Type B pancreatic cell (in vitro differentiated cells): ENCODE data around the gene TCF25. TPM values are rescaled to one million over a fixed set of nuclear protein-coding genes. Genes with fewer than 3 reads are reported as not detected.
A peak's percentile ranks its signal among the peaks of the same experiment; 100 is the strongest.
"Not testable (repeated sequence)": the region's sequence is repeated elsewhere in the genome, so short reads cannot be mapped to it uniquely, and the experiment has no call there.

Experiments
- DNase-seq: peaks from one replicate; pipeline ENCODE4 v3.0.0; 2021; ENCODE audit warnings: mixed read lengths; ENCODE audit not compliant: unreplicated experiment; ENCODE audit errors: extremely low spot score
- H3K27ac Mint-ChIP-seq: 2 replicates; pipeline ENCODE4 v1.8.0; 2021; ENCODE audit warnings: mild to moderate bottlenecking, mixed read lengths
- H3K27me3 Mint-ChIP-seq: 2 replicates; pipeline ENCODE4 v1.8.0; 2021; ENCODE audit warnings: mixed read lengths
- H3K36me3 Mint-ChIP-seq: 2 replicates; pipeline ENCODE4 v1.8.0; 2021; ENCODE audit warnings: mixed read lengths
- H3K4me1 Mint-ChIP-seq: one replicate; pipeline ENCODE4 v1.8.0; 2021; ENCODE audit warnings: mixed read lengths; ENCODE audit not compliant: unreplicated experiment
- H3K4me3 Mint-ChIP-seq: 2 replicates; pipeline ENCODE4 v1.8.0; 2021; ENCODE audit warnings: mild to moderate bottlenecking, mixed read lengths
- H3K9me3 Mint-ChIP-seq: 2 replicates; pipeline ENCODE4 v1.8.0; 2021; ENCODE audit warnings: mixed read lengths
- total RNA-seq: library from RNA; stranded (reverse); gene quantifications from 2 replicates; pipeline ENCODE4 v1.2.1, GENCODE V29; 2021; ENCODE audit warnings: low replicate concordance
- TF ChIP-seq, protein P1 (sequence below): fragments of 200-600 bp; sonication (generic); conservative IDR thresholded peaks from 2 replicates; pipeline ENCODE4 v1.5.0; 2021; ENCODE audit warnings: antibody characterized with exemption, mild to moderate bottlenecking

TCF25 gene
- total RNA-seq, 1 donor from 2014 or later, result 184 TPM

DNA sequence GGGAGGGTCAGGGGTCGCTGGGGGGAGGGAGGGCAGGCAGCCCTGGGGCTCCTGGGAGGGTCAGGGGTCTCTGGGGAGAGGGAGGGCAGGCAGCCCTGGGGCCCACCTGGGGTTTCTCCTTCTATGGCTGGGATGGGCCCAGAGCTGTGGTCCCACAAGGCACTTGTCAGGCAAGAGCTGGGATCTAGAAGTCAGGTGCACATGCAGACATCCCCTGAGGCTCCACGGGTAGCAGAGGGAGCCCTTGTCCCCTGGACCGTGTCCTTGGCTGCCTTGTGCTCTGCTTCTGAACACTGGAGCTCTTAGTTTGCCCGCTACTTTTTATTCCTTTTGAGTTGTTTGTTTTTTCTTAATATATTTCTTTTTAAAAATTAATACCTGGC lies 51.5 kb downstream of the TCF25 start:
- Mint-ChIP-seq H3K4me3 (peak overlapping the region; percentile 83), H3K27ac (peak overlapping the region; percentile 46), H3K9me3 (no peaks in the 10 kb centered on the region), H3K4me1 (no peaks in the 10 kb centered on the region), H3K27me3 (peaks cover 15% of the 10 kb centered on the region), H3K36me3 (no peaks in the 10 kb centered on the region)
- TF ChIP-seq, protein P1, sequence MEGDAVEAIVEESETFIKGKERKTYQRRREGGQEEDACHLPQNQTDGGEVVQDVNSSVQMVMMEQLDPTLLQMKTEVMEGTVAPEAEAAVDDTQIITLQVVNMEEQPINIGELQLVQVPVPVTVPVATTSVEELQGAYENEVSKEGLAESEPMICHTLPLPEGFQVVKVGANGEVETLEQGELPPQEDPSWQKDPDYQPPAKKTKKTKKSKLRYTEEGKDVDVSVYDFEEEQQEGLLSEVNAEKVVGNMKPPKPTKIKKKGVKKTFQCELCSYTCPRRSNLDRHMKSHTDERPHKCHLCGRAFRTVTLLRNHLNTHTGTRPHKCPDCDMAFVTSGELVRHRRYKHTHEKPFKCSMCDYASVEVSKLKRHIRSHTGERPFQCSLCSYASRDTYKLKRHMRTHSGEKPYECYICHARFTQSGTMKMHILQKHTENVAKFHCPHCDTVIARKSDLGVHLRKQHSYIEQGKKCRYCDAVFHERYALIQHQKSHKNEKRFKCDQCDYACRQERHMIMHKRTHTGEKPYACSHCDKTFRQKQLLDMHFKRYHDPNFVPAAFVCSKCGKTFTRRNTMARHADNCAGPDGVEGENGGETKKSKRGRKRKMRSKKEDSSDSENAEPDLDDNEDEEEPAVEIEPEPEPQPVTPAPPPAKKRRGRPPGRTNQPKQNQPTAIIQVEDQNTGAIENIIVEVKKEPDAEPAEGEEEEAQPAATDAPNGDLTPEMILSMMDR, result no peak
- no peak for DNase-seq

- Mint-ChIP-seq H3K27ac (peak overlapping the region; percentile 46), H3K36me3 (no peaks in the 10 kb centered on the region), H3K4me1 (no peaks in the 10 kb centered on the region), H3K4me3 (peak overlapping the region; percentile 83), H3K27me3 (peaks cover 12% of the 10 kb centered on the region), H3K9me3 (no peaks in the 10 kb centered on the region)
- TF ChIP-seq, protein P1, result peak; percentile 51
- DNase-seq, result no peak
These were observed 52.2 kb downstream of the TCF25 start for GRCh38 chr16:89925596-89926079.

DNA sequence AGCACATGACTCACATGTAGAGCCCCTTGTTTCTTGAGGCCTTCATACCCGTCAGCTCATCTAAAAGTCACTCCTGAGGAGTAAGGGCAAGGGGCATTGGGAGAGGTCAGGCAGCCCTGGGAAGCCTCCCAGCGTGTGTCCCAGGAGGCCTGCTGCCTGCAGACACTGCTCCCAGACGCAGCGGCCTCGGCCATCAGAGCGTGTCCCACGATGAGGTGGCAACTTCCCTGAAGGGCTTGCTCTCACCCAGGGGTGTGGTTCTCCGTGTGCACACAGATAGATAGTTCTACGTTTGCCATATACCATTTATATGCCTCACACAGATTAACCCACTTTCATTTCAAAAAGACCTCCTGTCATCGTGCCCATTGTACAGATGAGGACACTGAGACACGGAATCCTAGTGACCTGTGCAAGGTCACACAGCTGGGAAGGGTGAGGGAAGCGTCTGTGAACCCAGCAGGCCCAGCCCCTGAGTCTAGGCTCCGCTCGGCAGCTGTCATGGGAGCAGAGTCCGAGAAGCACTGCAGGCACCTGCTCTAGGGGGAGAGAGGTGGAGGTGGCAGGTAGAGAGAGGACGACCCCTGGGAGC lies 58.0 kb downstream of the TCF25 start:
- Mint-ChIP-seq H3K9me3 (no peaks in the 10 kb centered on the region), H3K27ac (no peak overlapping the region), H3K36me3 (no peaks in the 10 kb centered on the region), H3K4me1 (no peaks in the 10 kb centered on the region), H3K27me3 (no peaks in the 10 kb centered on the region), H3K4me3 (no peak overlapping the region)
- TF ChIP-seq, protein P1, result no peak
- no peak for DNase-seq

DNA sequence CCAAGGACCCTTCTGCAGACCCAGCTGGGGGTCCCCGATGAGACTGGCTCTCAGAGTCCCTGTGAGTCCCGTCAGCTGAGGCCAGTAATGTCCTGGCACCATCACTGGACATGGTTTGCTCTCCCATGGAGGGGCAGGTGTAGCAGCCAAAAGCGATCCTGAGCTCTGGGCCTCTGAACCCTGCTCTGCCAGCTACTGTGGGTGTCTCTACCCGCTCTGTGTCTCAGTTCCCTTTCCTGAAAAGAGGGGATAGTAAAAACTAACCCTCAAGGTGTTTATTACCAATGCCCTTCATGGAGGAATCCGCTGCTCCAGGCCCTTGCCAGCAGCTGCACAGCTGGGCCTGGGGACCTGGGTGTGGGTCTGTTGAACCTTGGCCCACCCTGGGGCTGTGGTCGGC lies 58.6 kb downstream of the TCF25 start:
- H3K4me3 Mint-ChIP-seq, result no peak overlapping the region
- H3K27me3 Mint-ChIP-seq, result no peaks in the 10 kb centered on the region
- no peak for DNase-seq
- H3K9me3 Mint-ChIP-seq, result no peaks in the 10 kb centered on the region
- TF ChIP-seq, protein P1, result no peak
- H3K27ac Mint-ChIP-seq, result no peak overlapping the region
- H3K4me1 Mint-ChIP-seq, result no peaks in the 10 kb centered on the region
- H3K36me3 Mint-ChIP-seq, result no peaks in the 10 kb centered on the region

GRCh38 chr16:89934019-89934418 lies 60.6 kb downstream of the TCF25 start:
- H3K36me3 Mint-ChIP-seq, H3K4me1 Mint-ChIP-seq, DNase-seq: not testable (repeated sequence)

DNA sequence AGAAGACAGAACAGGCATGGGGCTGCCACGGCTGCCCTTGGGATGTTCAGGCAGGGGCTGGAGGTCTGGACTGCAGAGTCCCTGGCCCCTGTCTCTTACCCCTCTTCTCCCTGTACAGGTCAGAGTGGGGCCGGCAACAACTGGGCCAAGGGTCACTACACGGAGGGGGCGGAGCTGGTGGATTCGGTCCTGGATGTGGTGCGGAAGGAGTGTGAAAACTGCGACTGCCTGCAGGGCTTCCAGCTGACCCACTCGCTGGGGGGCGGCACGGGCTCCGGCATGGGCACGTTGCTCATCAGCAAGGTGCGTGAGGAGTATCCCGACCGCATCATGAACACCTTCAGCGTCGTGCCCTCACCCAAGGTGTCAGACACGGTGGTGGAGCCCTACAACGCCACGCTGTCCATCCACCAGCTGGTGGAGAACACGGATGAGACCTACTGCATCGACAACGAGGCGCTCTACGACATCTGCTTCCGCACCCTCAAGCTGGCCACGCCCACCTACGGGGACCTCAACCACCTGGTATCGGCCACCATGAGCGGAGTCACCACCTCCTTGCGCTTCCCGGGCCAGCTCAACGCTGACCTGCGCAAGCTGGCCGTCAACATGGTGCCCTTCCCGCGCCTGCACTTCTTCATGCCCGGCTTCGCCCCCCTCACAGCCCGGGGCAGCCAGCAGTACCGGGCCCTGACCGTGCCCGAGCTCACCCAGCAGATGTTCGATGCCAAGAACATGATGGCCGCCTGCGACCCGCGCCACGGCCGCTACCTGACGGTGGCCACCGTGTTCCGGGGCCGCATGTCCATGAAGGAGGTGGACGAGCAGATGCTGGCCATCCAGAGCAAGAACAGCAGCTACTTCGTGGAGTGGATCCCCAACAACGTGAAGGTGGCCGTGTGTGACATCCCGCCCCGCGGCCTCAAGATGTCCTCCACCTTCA lies 61.5 kb downstream of the TCF25 start:
- H3K36me3 Mint-ChIP-seq, result no peaks in the 10 kb centered on the region
- no peak overlapping the region for H3K4me3 Mint-ChIP-seq
- H3K9me3 Mint-ChIP-seq, result no peaks in the 10 kb centered on the region

More at GRCh38 chr16:89934019-89934418, 60.6 kb downstream of the TCF25 start:
- not testable (repeated sequence) for H3K4me3 Mint-ChIP-seq, H3K27ac Mint-ChIP-seq, H3K9me3 Mint-ChIP-seq, H3K27me3 Mint-ChIP-seq

GRCh38 chr16:89935620-89936019 lies 62.2 kb downstream of the TCF25 start:
- H3K27me3 Mint-ChIP-seq, H3K4me1 Mint-ChIP-seq, DNase-seq, H3K27ac Mint-ChIP-seq, H3K36me3 Mint-ChIP-seq, H3K9me3 Mint-ChIP-seq, H3K4me3 Mint-ChIP-seq: not testable (repeated sequence)

More for the DNA sequence above, 61.5 kb downstream of the TCF25 start:
- Mint-ChIP-seq H3K4me1 (no peaks in the 10 kb centered on the region), H3K27ac (no peak overlapping the region), H3K27me3 (no peaks in the 10 kb centered on the region)
- TF ChIP-seq, protein P1, result no peak
- DNase-seq, result no peak
